ENCODE measurements around the gene AHCYL2.
A peak's percentile ranks its signal among the peaks of the same experiment; 100 is the strongest.
"Not testable (repeated sequence)": the region's sequence is repeated elsewhere in the genome, so short reads cannot be mapped to it uniquely, and the experiment has no call there.

AHCYL2 gene

GRCh38 chr7:129208667-129209066 lies 16.2 kb upstream of the AHCYL2 start:
- no peak for DNase-seq (ENCODE audit: low read depth in 4 of 4, low spot score in 1 of 4)

- no peak for DNase-seq (ENCODE audit: low read depth in 4 of 4, low spot score in 1 of 4)
Observed at GRCh38 chr7:129209067-129209926, 15.5 kb upstream of the AHCYL2 start.

DNA sequence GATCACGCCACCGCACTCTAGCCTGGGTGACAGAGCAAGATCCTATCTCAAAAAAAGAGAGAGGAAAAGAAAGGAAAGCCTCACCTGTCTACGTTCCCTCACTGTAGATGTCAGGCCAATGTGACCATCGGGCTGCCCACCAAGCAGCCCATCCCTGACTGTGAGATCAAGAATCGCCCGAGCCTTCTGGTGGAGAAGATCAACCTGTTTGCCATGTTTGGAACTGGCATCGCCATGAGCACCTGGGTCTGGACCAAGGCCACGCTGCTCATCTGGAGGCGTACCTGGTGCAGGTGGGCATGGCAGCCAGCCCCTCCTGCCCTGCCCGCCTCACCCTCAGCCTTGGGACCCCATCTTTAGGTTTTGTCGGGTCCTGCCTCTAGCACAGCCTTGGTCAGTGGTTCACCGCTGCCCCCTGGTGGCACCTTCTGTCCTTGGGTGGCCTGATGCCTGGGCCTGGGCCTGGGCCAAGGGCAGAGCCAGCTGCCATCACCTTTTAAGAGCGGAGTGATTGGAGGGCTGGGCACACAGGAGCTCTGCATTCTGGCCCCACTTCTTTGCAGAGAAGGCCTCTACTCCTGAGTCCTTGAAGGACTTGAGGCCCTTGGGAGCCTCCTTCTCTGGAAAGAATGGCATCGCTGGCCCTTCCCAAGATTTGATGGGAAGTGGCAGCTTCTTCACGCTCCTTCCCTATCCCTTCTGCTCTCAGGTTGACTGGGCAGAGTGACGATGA lies 14.4 kb upstream of the AHCYL2 start:
- peak in 3 of 4 experiments; percentile 47 to 59 (median 52) for DNase-seq (ENCODE audit: low read depth in 4 of 4, low spot score in 1 of 4)

DNA sequence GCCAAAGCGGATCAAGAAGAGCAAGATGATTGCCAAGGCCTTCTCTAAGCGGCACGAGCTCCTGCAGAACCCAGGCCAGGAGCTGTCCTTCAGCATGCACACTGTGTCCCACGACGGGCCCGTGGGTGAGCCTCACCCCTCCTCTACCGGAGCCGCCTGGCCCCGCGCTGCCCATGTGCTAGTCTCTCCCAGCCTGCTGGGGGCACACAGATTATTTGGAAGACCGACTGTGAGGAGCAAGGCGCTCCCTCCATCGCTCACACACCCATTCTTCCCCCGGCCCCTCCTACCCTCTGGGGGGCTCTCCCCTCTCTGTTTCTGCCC lies 13.9 kb upstream of the AHCYL2 start:
- DNase-seq (ENCODE audit: low read depth in 4 of 4, low spot score in 1 of 4) = no peak

DNA sequence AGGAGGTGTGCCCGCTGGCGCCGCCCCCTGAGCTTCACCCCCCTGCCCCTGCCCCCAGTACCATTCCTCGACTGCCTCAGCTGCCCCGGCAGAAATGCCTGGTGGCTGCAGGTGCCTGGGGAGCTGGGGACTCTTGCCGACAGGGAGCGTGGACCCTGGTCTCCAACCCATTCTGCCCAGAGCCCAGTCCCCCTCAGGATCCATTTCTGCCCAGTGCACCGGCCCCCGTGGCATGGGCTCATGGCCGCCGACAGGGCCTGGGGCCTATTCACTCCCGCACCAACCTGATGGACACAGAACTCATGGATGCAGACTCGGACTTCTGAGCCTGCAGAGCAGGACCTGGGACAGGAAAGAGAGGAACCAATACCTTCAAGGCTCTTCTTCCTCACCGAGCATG lies 12.7 kb upstream of the AHCYL2 start:
- DNase-seq (ENCODE audit: low read depth in 4 of 4, low spot score in 1 of 4) = no peak

DNA sequence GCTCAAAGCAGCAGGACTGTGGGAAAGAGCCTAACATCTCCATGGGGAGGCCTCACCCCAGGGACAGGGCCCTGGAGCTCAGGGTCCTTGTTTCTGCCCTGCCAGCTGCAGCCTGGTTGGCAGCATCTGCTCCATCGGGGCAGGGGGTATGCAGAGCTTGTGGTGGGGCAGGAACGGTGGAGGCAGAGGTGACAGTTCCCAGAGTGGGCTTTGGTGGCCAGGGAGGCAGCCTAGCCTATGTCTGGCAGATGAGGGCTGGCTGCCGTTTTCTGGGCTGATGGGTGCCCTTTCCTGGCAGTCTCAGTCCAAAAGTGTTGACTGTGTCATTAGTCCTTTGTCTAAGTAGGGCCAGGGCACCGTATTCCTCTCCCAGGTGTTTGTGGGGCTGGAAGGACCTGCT lies 12.2 kb upstream of the AHCYL2 start:
- DNase-seq (ENCODE audit: low read depth in 4 of 4, low spot score in 1 of 4) = no peak

DNA sequence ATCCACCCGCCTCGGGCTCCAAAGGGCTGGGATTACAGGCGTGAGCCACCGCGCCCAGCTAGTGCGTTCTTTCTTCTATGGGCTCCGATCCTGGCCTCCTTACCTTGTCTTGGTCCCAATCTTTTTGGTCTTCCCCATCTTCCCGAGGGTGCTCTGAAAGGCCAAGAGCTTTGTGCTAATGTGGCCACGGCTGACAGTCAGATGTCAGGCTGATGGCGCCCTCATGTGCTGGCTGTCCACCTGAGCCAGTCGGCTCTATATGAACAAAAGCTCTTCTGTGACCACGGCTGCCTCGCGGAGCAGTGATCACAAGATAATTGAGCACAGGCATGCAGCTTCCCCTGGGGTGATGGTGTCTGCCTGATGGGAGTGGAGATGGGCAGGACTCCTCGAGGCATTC lies 11.0 kb upstream of the AHCYL2 start:
- DNase-seq (ENCODE audit: low read depth in 4 of 4, low spot score in 1 of 4) = no peak

DNA sequence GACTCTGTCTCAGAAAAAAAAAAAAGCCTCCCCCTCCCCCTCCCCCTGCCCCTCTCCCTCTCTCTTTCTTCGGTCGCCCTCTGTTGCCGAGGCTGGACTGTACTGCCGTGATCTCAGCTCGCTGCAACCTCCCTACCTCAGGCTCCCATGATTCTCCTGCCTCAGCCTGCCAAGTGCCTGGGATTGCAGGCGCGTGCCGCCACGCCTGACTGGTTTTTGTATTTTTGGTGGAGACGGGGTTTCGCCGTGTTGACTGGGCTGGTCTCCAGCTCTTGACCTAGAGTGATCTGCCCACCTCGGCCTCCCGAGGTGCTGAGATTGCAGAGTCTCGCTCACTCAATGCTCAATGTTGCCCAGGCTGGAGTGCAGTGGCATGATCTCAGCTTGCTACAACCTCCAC lies 9.1 kb upstream of the AHCYL2 start:
- DNase-seq (ENCODE audit: low read depth in 4 of 4, low spot score in 1 of 4) = not testable (repeated sequence)

DNA sequence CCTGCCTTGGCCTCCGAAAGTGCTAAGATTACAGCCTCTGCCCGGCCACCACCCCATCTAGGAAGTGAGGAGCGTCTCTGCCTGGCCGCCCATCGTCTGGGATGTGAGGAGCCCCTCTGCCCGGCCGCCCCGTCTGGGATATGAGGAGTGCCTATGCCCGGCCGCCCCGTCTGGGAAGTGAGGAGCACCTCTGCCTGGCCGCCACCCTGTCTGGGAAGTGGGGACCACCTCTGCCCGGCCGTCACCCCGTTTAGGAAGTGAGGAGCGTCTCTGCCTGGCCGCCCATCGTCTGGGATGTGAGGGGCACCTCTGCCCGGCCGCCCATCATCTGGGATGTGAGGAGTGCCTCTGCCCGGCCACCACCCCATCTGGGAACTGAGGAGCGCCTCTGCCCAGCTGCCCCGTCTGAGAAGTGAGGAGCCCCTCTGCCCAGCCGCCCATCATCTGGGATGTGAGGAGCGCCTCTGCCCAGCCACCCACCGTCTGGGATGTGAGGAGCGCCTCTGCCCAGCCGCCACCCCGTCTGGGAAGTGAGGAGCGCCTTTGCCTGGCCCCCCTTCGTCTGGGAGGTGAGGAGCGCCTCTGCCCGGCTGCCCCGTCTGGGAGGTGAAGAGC lies 8.6 kb upstream of the AHCYL2 start:
- DNase-seq (ENCODE audit: low read depth in 4 of 4, low spot score in 1 of 4) = not testable (repeated sequence)

DNA sequence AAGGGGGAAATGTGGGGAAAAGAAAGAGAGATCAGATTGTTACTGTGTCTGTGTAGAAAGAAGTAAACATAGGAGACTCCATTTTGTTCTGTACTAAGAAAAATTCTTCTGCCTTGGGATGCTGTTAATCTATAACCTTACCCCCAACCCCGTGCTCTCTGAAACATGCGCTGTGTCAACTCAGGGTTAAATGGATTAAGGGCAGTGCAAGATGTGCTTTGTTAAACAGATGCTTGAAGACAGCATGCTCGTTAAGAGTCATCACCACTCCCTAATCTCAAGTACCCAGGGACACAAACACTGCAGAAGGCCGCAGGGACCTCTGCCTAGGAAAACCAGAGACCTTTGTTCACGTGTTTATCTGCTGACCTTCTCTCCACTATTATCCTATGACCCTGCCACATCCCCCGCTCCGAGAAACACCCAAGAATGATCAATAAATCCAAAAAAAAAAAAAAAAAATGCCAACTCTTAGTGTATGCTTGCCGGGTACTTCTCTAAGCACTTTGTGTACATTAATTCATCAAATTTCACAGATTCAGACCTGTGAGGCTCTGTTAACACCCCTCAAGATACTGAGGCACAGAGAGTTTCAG lies 7.9 kb upstream of the AHCYL2 start:
- not testable (repeated sequence) for DNase-seq (ENCODE audit: low read depth in 4 of 4, low spot score in 1 of 4)

GRCh38 chr7:129218514-129219062 lies 6.2 kb upstream of the AHCYL2 start:
- peak; percentile 49 to 72 (median 59) for DNase-seq (ENCODE audit: low read depth in 4 of 4, low spot score in 1 of 4)

- DNase-seq (ENCODE audit: low read depth in 4 of 4, low spot score in 1 of 4) = not testable (repeated sequence)
Observed at GRCh38 chr7:129219166-129219565, 5.7 kb upstream of the AHCYL2 start.

DNA sequence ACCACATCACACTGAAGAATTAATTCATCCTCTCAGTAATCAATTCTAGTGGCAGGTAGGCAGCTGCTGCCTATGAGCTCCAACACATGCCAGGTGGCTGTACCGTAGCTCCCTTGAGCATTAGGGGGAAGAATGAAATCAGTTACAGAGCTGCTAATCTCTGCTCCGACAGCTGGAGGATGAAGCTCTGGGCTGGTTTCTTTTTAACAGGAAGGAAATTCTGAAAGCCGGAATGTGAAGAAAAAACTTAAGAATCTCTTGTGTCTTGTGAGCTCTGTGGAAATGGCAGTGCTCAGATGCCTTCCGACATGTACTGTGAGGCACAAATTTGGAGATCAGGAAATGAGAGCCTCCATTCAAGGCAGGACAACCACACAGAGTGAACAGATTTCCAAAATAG lies 2.8 kb upstream of the AHCYL2 start:
- no peak for DNase-seq (ENCODE audit: low read depth in 4 of 4, low spot score in 1 of 4)

GRCh38 chr7:129225206-129225930 lies 538 bp downstream of the AHCYL2 start:
- DNase-seq (ENCODE audit: low read depth in 4 of 4, low spot score in 1 of 4) = peak; percentile 28 to 47 (median 35)

GRCh38 chr7:129225931-129226572 lies 1.2 kb downstream of the AHCYL2 start:
- DNase-seq (ENCODE audit: low read depth in 4 of 4, low spot score in 1 of 4) = no peak

GRCh38 chr7:129227646-129228578 lies 3.1 kb downstream of the AHCYL2 start:
- DNase-seq (ENCODE audit: low read depth in 4 of 4, low spot score in 1 of 4) = no peak

DNA sequence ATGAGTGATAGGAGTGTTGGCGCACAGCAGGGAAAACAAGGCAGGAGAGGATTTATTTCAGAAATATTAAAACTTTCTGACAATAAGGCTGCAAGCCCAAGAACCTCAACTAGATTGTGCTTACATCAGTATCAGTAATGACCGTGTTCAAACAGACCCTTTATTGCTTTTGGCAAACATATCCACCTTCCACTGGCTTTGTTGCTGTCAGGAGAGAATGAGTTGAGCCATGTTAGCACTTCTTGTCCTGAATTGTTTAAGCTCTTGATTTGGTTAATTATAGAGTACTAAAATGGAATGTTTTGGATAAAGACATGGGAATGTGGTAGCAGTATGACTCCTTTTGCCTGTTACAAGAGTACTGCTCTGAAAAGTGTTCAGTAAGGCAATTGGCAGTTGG lies 3.8 kb downstream of the AHCYL2 start:
- DNase-seq (ENCODE audit: low read depth in 4 of 4, low spot score in 1 of 4) = no peak

GRCh38 chr7:129231666-129232065 lies 6.8 kb downstream of the AHCYL2 start:
- DNase-seq (ENCODE audit: low read depth in 4 of 4, low spot score in 1 of 4) = no peak

GRCh38 chr7:129238546-129238945 lies 13.7 kb downstream of the AHCYL2 start:
- no peak for DNase-seq (ENCODE audit: low read depth in 4 of 4, low spot score in 1 of 4)

Data from stimulated activated CD4-positive, alpha-beta T cell treated with anti-CD3 and anti-CD28 coated beads, Interleukin-1b, Interleukin-23, amount 100 ng/mL, for 24 hours (primary cell).